Measurements from ENCODE around the gene FASTKD1. TPM values are rescaled to one million over a fixed set of nuclear protein-coding genes. Genes with fewer than 3 reads are reported as not detected.

Gene FASTKD1, protein sequence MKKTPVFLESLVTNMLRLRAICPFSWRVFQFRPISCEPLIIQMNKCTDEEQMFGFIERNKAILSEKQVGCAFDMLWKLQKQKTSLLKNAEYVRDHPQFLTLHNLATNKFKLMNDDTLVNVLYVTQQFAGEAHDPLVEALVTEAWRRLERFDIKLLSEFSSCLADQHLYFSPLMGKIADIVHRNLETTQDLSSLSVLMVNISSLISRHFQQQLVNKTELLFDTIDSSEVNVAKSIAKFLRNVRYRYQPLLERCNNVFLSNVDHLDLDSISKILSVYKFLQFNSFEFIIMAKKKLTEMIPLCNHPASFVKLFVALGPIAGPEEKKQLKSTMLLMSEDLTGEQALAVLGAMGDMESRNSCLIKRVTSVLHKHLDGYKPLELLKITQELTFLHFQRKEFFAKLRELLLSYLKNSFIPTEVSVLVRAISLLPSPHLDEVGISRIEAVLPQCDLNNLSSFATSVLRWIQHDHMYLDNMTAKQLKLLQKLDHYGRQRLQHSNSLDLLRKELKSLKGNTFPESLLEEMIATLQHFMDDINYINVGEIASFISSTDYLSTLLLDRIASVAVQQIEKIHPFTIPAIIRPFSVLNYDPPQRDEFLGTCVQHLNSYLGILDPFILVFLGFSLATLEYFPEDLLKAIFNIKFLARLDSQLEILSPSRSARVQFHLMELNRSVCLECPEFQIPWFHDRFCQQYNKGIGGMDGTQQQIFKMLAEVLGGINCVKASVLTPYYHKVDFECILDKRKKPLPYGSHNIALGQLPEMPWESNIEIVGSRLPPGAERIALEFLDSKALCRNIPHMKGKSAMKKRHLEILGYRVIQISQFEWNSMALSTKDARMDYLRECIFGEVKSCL
- 10 to 100 TPM; 12.8 to 38.5 (median 21.2) TPM for total RNA-seq

- no peak for TF ChIP-seq CTCF (IDR thresholded peaks at IDR 0.05; ENCODE audit: low read depth)
These were observed at the start of gene FASTKD1 for GRCh38 chr2:169573160-169573973. FASTKD1 (minus strand) TSS chr2:169573865; CDS start chr2:169572029, 1,836 bp downstream.

DNA sequence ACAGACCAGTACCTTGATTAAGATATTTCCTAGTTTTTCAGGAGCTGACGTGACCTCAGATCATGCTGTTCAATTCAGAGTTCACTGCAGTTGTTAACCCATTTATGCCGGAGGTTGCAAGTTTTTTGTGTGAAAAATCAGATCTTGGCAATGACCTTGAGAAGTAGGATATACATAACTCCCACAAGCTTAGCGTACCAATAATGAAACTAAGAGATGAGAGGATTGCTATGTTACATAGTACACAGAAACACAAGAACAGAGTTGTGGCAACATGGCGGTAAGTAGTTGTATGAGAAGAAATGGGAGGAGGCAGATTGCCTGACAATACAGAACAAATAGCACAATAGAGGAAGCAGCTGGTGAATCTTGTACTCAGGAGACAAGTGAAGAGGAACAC lies 49.6 kb upstream of the FASTKD1 start:
- TF ChIP-seq CTCF (IDR thresholded peaks at IDR 0.05; ENCODE audit: low read depth) = no peak

GRCh38 chr2:169620509-169620908 lies 46.8 kb upstream of the FASTKD1 start:
- TF ChIP-seq CTCF (IDR thresholded peaks at IDR 0.05; ENCODE audit: low read depth) = no peak

DNA sequence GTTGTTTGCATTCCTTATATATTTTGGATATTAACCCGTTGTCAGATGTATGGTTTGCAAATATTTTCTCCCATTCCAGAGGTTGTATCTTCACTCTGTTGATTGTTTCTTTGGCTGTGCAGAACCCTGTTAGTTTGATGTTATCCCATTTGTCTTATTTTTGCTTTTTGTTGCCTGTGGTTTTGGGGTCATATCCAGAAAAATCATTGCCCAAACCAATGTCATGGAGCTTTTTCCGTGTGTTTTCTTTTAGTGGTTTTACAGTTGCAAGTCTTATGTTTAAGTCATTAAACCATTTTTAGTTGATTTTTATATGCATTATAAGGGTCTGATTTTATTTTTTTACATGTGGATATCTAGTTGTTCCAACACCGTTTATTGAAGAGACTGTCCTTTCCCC lies 46.3 kb upstream of the FASTKD1 start:
- no peak for TF ChIP-seq CTCF (IDR thresholded peaks at IDR 0.05; ENCODE audit: low read depth)

GRCh38 chr2:169613876-169614275 lies 40.2 kb upstream of the FASTKD1 start:
- no peak for TF ChIP-seq CTCF (IDR thresholded peaks at IDR 0.05; ENCODE audit: low read depth)

- no peak for TF ChIP-seq CTCF (IDR thresholded peaks at IDR 0.05; ENCODE audit: low read depth)
These were observed 35.6 kb upstream of the FASTKD1 start for GRCh38 chr2:169609264-169609663.
